SH-SY5Y (cell line): ENCODE data around the gene ARL16.

ENCODE experiments used
- GATA2 ChIP-seq: IDR thresholded peaks from 2 replicates; pipeline ENCODE4 v1.6.1; 2011; ENCODE audit warnings: mild to moderate bottlenecking, low read depth, low read length
- GATA3 ChIP-seq: IDR thresholded peaks from 2 replicates; pipeline ENCODE4 v1.6.1; 2011; ENCODE audit warnings: low read depth, mild to moderate bottlenecking, low read length, moderate library complexity

ARL16 gene

GRCh38 chr17:81673561-81674258, 9.9 kb downstream of the ARL16 start:
- no peak for TF ChIP-seq GATA3
- no peak for TF ChIP-seq GATA2

GRCh38 chr17:81672954-81673353, 10.6 kb downstream of the ARL16 start:
- TF ChIP-seq GATA2, result no peak
- no peak for TF ChIP-seq GATA3

GRCh38 chr17:81672504-81672903, 11.1 kb downstream of the ARL16 start:
- TF ChIP-seq GATA3 (no peak), GATA2 (no peak)

GRCh38 chr17:81667754-81668153, 15.8 kb downstream of the ARL16 start:
- TF ChIP-seq GATA2, result no peak
- TF ChIP-seq GATA3, result no peak

- no peak for TF ChIP-seq GATA3
- TF ChIP-seq GATA2, result no peak
These were observed 17.0 kb downstream of the ARL16 start, which contains the start of the genes CCDC137 and OXLD1 for GRCh38 chr17:81666342-81667191. Gene CCDC137 (plus strand): TSS chr17:81666737. CDS start chr17:81666767, 30 bp downstream. Gene OXLD1 (minus strand): TSS chr17:81666605. CDS start chr17:81666577, 28 bp downstream.

- TF ChIP-seq GATA3 (no peak), GATA2 (no peak)
These were observed 17.6 kb downstream of the ARL16 start for GRCh38 chr17:81666092-81666341.

GRCh38 chr17:81665205-81666091, 18.1 kb downstream of the ARL16 start:
- TF ChIP-seq GATA3 (no peak), GATA2 (no peak)

- TF ChIP-seq GATA3 (no peak), GATA2 (no peak)
These were observed 19.5 kb downstream of the ARL16 start for GRCh38 chr17:81664051-81664470.

- TF ChIP-seq GATA3, result no peak
These were observed 21.6 kb downstream of the ARL16 start for GRCh38 chr17:81662002-81662401.

GRCh38 chr17:81660441-81660840, 23.2 kb downstream of the ARL16 start:
- TF ChIP-seq GATA2, result no peak

- TF ChIP-seq GATA2, result no peak
- TF ChIP-seq GATA3, result no peak
These were observed 24.6 kb downstream of the ARL16 start for GRCh38 chr17:81659038-81659437.

GRCh38 chr17:81656835-81657234, 26.8 kb downstream of the ARL16 start:
- TF ChIP-seq GATA2 (no peak), GATA3 (no peak)

- TF ChIP-seq GATA3 (no peak), GATA2 (no peak)
These were observed 27.4 kb downstream of the ARL16 start, which contains the start of gene PDE6G for GRCh38 chr17:81656118-81656743. Gene PDE6G (minus strand): TSS chr17:81656542. CDS start chr17:81653305, 3,237 bp downstream.

GRCh38 chr17:81655378-81656117, 28.0 kb downstream of the ARL16 start:
- TF ChIP-seq GATA3 (no peak), GATA2 (no peak)
